Measurements from ENCODE around the gene CD28.
A peak's percentile ranks its signal among the peaks of the same experiment; 100 is the strongest.

CD28 gene

DNA sequence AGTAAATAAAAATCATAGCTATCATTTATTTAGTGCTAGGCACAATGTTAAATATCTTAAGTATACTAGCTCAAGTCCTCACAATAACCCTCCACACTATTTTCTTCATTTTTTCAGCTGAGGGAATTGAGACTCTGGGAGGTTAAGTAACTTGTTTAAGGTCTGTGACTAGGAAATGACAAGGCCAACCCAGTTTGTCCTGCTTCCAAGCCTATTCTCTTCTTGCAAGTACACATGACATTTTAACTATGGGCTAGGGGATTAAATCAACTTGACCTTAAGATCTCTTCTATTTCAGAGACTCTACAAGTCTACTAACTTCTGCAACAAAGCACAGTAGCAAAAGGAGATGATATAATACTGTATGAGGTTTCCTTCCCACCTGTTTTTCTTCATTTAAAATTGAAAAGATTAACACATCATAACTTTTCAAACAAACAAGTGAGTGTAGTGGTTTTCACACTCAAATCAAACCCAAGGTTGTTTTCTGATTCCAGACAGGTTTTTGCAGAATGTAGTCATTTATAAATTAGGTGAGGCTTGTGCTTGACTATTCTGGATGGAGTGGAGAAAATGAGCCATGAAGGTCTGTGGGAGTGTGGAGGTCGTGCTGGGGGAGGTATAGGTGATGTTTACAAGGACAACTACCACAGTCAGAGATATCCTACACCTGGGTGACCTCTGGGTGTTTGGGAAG, 57.0 kb downstream of the CD28 start:
- DNase-seq (ENCODE audit: extremely low read depth, insufficient read length), result no peak
- H3K36me3 ChIP-seq (ENCODE audit: control insufficient read depth, insufficient read depth, low read length), result no peaks in the 10 kb centered on the region
- no peak overlapping the region for H3K4me3 ChIP-seq (replicated peaks; ENCODE audit: low read depth, low read length)
- no peaks in the 10 kb centered on the region for H3K27me3 ChIP-seq (replicated peaks; ENCODE audit: control insufficient read depth, insufficient read depth, low read length)
- TF ChIP-seq, protein P1, sequence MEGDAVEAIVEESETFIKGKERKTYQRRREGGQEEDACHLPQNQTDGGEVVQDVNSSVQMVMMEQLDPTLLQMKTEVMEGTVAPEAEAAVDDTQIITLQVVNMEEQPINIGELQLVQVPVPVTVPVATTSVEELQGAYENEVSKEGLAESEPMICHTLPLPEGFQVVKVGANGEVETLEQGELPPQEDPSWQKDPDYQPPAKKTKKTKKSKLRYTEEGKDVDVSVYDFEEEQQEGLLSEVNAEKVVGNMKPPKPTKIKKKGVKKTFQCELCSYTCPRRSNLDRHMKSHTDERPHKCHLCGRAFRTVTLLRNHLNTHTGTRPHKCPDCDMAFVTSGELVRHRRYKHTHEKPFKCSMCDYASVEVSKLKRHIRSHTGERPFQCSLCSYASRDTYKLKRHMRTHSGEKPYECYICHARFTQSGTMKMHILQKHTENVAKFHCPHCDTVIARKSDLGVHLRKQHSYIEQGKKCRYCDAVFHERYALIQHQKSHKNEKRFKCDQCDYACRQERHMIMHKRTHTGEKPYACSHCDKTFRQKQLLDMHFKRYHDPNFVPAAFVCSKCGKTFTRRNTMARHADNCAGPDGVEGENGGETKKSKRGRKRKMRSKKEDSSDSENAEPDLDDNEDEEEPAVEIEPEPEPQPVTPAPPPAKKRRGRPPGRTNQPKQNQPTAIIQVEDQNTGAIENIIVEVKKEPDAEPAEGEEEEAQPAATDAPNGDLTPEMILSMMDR (IDR thresholded peaks at IDR 0.05; ENCODE audit: insufficient read depth, low read length, poor library complexity, severe bottlenecking), result no peak

DNA sequence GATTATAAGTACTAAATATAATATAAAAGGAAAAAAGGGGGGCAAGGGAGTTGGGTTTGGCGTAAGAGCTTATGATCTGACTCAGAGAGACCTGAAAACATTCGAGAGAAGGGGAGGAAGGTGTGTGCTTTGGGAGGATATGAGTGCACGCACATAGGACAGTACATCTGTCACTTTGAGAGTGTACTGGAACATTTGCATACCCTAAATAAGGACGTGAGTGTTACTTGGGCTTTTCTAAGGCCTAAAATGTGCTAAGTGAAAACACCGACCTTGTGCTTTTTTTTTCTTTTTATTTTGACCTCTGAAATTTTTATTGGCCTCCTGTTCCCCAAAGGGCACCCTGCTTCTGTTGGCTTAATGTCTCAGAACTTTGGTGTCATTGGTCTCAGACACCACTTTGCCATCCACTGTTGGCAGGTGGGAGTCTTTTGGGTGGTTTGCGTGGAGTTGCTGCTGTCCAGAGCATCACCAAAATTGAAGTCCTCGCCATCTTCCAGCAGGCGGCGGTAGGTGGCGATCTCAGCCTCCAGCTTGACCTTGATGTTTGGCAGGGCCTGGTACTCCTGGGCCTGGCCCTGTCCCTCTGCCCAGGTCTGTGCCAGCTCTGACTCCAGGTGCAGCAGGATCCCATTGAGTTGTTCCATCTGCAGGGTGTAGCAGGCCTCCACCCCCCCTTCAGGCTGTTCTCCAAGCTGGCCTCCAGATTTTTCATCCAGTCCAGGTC, 57.7 kb downstream of the CD28 start:
- TF ChIP-seq, protein P1 (IDR thresholded peaks at IDR 0.05; ENCODE audit: insufficient read depth, low read length, poor library complexity, severe bottlenecking), result peak; percentile 35
- H3K27me3 ChIP-seq (replicated peaks; ENCODE audit: control insufficient read depth, insufficient read depth, low read length), result no peaks in the 10 kb centered on the region
- no peaks in the 10 kb centered on the region for H3K36me3 ChIP-seq (ENCODE audit: control insufficient read depth, insufficient read depth, low read length)
- DNase-seq (ENCODE audit: extremely low read depth, insufficient read length), result no peak
- H3K4me3 ChIP-seq (replicated peaks; ENCODE audit: low read depth, low read length), result no peak overlapping the region

DNA sequence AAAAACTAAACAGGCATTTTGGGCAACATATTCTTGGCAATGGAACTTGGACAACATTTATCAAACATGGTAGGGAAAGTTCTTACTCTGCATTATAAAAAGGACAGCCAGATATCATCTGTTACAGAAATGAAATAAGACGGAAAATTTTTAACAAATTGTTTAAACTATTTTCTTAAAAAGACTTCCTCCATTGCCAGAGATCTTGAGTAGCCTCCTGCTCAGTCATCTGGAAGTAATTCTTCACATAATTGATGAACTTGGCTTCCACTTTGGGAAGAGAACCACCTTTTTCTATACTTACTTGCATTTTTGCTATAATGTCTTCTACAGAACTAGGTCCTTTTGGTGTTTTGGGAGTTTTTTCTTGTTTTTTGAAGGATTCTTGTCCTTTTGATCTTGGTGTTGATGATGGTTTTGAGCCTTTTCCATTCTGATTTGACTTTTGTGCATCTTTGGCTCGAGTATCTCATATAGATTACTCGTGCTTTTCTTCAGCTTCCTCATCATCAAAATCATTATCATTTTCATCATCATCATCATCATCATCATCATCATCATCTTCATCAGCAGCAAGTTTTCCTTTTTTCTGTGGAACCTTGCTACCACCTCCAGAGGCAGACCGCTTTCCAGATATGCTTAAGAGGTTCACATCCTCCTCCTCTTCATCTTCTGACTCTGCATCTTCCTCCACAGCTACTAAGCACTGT, 66.2 kb downstream of the CD28 start:
- Histone ChIP-seq H3K4me3 (replicated peaks; ENCODE audit: low read depth, low read length) (no peak overlapping the region), H3K27me3 (replicated peaks; ENCODE audit: control insufficient read depth, insufficient read depth, low read length) (no peaks in the 10 kb centered on the region), H3K36me3 (ENCODE audit: control insufficient read depth, insufficient read depth, low read length) (no peaks in the 10 kb centered on the region)
- TF ChIP-seq, protein P1 (IDR thresholded peaks at IDR 0.05; ENCODE audit: insufficient read depth, low read length, poor library complexity, severe bottlenecking), result no peak
- DNase-seq (ENCODE audit: extremely low read depth, insufficient read length), result no peak

DNA sequence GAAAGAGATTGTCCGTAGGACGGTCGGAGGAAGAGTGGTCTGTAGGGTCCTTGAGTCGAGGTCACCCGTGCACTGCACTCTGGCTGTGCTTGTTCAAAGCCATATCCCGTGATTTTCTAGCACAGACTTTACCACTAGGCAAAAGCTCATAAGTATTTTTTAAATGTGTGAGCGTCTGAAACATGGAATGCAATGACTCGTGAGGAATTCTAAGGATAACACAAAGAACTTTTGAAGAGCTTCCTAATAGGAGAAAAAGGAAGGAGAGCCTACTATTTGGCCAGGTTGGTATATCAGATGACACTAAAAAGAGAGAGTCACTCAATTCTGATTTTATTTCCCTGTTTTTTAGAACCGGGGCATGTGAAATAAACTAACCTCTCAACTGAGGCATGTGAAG, 68.3 kb downstream of the CD28 start:
- no peaks in the 10 kb centered on the region for H3K36me3 ChIP-seq (ENCODE audit: control insufficient read depth, insufficient read depth, low read length)
- no peaks in the 10 kb centered on the region for H3K27me3 ChIP-seq (replicated peaks; ENCODE audit: control insufficient read depth, insufficient read depth, low read length)
- DNase-seq (ENCODE audit: extremely low read depth, insufficient read length), result no peak
- TF ChIP-seq, protein P1 (IDR thresholded peaks at IDR 0.05; ENCODE audit: insufficient read depth, low read length, poor library complexity, severe bottlenecking), result no peak
- no peak overlapping the region for H3K4me3 ChIP-seq (replicated peaks; ENCODE audit: low read depth, low read length)

DNA sequence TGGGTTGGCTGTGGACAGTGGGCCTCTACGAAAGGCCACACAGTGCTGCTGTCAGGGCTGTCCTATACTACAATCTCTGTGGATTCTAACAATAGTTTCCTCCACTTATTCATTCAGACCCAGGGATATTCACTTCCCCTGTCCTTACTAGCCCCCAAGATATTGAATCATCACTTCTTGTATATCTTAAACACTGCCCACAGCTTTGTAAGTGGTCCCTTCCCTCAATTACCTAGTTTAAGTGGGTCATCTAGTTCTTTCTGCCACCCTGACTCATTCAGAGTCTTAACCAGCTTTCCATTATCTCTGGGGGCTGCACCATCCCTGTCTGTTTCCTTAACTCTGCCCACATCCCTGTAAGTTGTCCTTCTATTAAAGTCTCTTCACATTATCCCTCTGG, 69.2 kb downstream of the CD28 start:
- H3K4me3 ChIP-seq (replicated peaks; ENCODE audit: low read depth, low read length), result no peak overlapping the region
- TF ChIP-seq, protein P1 (IDR thresholded peaks at IDR 0.05; ENCODE audit: insufficient read depth, low read length, poor library complexity, severe bottlenecking), result no peak
- DNase-seq (ENCODE audit: extremely low read depth, insufficient read length), result no peak
- no peaks in the 10 kb centered on the region for H3K27me3 ChIP-seq (replicated peaks; ENCODE audit: control insufficient read depth, insufficient read depth, low read length)
- H3K36me3 ChIP-seq (ENCODE audit: control insufficient read depth, insufficient read depth, low read length), result no peaks in the 10 kb centered on the region
